Fibroblast of lung (primary cell): ENCODE measurements around the gene PITPNB.

Source experiments
- EZH2 ChIP-seq: IDR thresholded peaks from 2 replicates; pipeline ENCODE4 v1.5.1; 2012; ENCODE audit warnings: low read length, control low read depth, mild to moderate bottlenecking; ENCODE audit errors: missing control alignments
- TF ChIP-seq, protein P1 (sequence below), 2 donors: IDR thresholded peaks in 1 of 2; conservative IDR thresholded peaks in 1 of 2; 1 replicate in 1 of 2; 2 replicates in 1 of 2; pipeline ENCODE4 v1.5.1; 2011 to 2012; ENCODE audit warnings: low read length in 2 of 2, control low read depth in 1 of 2, inconsistent platforms in 1 of 2, low read depth in 1 of 2, mild to moderate bottlenecking in 1 of 2

DNA sequence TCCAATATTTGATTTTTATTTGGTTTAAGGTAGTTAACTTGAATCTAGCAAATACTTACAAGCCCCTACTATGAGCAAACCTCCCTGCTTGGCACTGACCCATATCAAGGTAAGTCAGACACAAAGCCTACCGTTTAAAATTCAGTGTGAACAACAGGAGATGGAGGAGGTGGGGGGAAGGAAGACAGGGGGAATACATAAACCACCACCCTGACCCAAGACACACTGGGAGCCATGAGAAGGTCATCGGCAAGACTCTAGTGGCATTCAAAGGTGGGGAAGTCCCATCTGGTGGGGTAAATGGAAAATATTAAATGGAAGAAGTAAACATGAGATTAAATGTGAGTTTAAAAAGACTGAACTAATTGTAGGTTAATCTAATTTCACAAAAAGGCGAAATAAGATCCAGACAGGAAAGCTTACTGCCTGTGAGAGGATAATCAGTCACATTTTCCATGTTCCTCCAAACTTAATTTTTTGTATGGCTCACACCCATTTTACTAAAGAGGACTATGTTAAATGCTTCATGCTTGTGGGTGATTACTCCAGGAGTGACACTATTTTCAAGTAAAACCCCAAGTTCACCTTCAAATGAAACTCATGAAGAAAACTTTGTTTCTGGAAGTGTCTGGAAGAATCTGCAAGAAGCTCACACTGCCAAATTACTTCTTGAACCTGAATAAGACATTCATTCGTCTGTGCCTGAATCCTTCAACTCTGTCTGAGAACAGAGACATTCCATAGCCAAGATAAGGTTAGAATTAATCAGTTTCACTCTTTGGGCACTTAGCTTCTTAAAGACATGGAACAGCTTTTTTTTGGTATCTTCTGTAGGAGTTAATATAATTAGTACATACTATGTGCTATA is 51.7 kb downstream of the PITPNB start:
- TF ChIP-seq, protein P1, sequence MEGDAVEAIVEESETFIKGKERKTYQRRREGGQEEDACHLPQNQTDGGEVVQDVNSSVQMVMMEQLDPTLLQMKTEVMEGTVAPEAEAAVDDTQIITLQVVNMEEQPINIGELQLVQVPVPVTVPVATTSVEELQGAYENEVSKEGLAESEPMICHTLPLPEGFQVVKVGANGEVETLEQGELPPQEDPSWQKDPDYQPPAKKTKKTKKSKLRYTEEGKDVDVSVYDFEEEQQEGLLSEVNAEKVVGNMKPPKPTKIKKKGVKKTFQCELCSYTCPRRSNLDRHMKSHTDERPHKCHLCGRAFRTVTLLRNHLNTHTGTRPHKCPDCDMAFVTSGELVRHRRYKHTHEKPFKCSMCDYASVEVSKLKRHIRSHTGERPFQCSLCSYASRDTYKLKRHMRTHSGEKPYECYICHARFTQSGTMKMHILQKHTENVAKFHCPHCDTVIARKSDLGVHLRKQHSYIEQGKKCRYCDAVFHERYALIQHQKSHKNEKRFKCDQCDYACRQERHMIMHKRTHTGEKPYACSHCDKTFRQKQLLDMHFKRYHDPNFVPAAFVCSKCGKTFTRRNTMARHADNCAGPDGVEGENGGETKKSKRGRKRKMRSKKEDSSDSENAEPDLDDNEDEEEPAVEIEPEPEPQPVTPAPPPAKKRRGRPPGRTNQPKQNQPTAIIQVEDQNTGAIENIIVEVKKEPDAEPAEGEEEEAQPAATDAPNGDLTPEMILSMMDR (conservative IDR thresholded peaks at IDR 0.05 in 1 of 2, IDR thresholded peaks at IDR 0.05 in 1 of 2; ENCODE audit: low read depth in 1 of 2, low read length in 2 of 2): no peak
- no peak for TF ChIP-seq EZH2
